Epithelial cell of prostate (primary cell): ENCODE data around the gene PPWD1.
"Not testable (repeated sequence)": the region's sequence is repeated elsewhere in the genome, so short reads cannot be mapped to it uniquely, and the experiment has no call there.

Experiments used
- DNase-seq: peaks from one replicate; pipeline ENCODE4 v3.0.0-alpha.2; 2011; ENCODE audit warnings: low read depth, low spot score
- H3K27ac ChIP-seq: fragments of 450-650 bp; 2 replicates; pipeline ENCODE4 v1.5.1; 2017; ENCODE audit warnings: mild to moderate bottlenecking

The PPWD1 gene

GRCh38 chr5:65621961-65622360 is 58.9 kb downstream of the PPWD1 start:
- not testable (repeated sequence) for H3K27ac ChIP-seq, DNase-seq

- H3K27ac ChIP-seq: peak overlapping the region; percentile 74
- DNase-seq: no peak
Measured at GRCh38 chr5:65623482-65623881, 60.4 kb downstream of the PPWD1 start.

GRCh38 chr5:65624025-65624570 is 61.0 kb downstream of the PPWD1 start, which contains the start of gene TRIM23:
Gene TRIM23 (minus strand): TSS chr5:65624333. CDS start chr5:65624274, 59 bp downstream.
- DNase-seq: peak; percentile 73
- H3K27ac ChIP-seq: peak within 1 kb of the TSS; percentile 74

- DNase-seq: peak; percentile 52
Measured at GRCh38 chr5:65624571-65625555, 61.8 kb downstream of the PPWD1 start, which contains the start of the genes SHLD3 and TRAPPC13. Gene SHLD3 (plus strand): TSS chr5:65625027. CDS start chr5:65629588, 4,561 bp downstream. Gene TRAPPC13 (plus strand): TSS chr5:65625027. CDS start chr5:65625061, 34 bp downstream.

GRCh38 chr5:65625743-65626142 is 62.6 kb downstream of the PPWD1 start:
- H3K27ac ChIP-seq: peak overlapping the region; percentile 74
- no peak for DNase-seq

More at GRCh38 chr5:65624571-65625555, 61.8 kb downstream of the PPWD1 start, which contains the start of the genes SHLD3 and TRAPPC13:
- H3K27ac ChIP-seq: peak within 1 kb of the TSS; percentile 74

- H3K27ac ChIP-seq: no peak overlapping the region
- DNase-seq: no peak
Measured at GRCh38 chr5:65630981-65631380, 67.9 kb downstream of the PPWD1 start.
